IMR-90 (cell line): ENCODE data around the gene AMZ1. TPM values are rescaled to one million over a fixed set of nuclear protein-coding genes. Genes with fewer than 3 reads are reported as not detected.

ENCODE experiments used
- ATAC-seq: fragments of 200-7000 bp; cut with Tn5 transposase; 2 replicates; pipeline ENCODE4 v1.9.1; 2020; ENCODE audit warnings: low read depth, mild to moderate bottlenecking, moderate library complexity
- BruUV-seq: library from RNA; stranded (reverse); fragments of 400-500 nt; replicated peaks from 2 replicates; lab custom pipeline; 2021; lab: Mats Ljungman, UMichigan
- CTCF ChIA-PET: fragments of 300-600 bp; formaldehyde crosslinking; extraction: SDS; loops from one replicate; lab custom pipeline; 2021; ENCODE audit warnings: antibody characterized with exemption; lab: Yijun Ruan, JAX
- POLR2A ChIA-PET: fragments of 300-600 bp; sonication (Branson Sonifier 250); formaldehyde crosslinking; loops from one replicate; lab custom pipeline; 2022; ENCODE audit warnings: antibody characterized with exemption; ENCODE audit not compliant: unreplicated experiment; lab: Charles Lee
- DNase-seq: peaks from one replicate; pipeline ENCODE4 v3.0.0; 2013
- H2AFZ ChIP-seq: replicated peaks from 2 replicates; pipeline ENCODE3; 2013; ENCODE audit warnings: low read length, mild to moderate bottlenecking; ENCODE audit not compliant: poor library complexity
- H2AK5ac ChIP-seq: 2 replicates; pipeline ENCODE4 v1.6.1; 2013; ENCODE audit warnings: low read depth, low read length, inconsistent platforms
- H2AK9ac ChIP-seq: replicated peaks from 2 replicates; pipeline ENCODE3; 2013; ENCODE audit warnings: mild to moderate bottlenecking, low read depth, low read length, moderate library complexity; ENCODE audit not compliant: poor library complexity
- H2BK120ac ChIP-seq: 2 replicates; pipeline ENCODE4 v1.6.1; 2013; ENCODE audit warnings: low read depth, low read length, inconsistent platforms
- H2BK15ac ChIP-seq: 3 replicates; pipeline ENCODE4 v1.6.1; 2013; ENCODE audit warnings: low read depth, low read length, inconsistent platforms
- H2BK20ac ChIP-seq: 2 replicates; pipeline ENCODE4 v1.6.1; 2013; ENCODE audit warnings: low read depth, mild to moderate bottlenecking, inconsistent platforms, low read length, moderate library complexity
- H2BK5ac ChIP-seq: 2 replicates; pipeline ENCODE4 v1.6.1; 2013; ENCODE audit warnings: mild to moderate bottlenecking, low read depth, low read length, inconsistent platforms; ENCODE audit not compliant: poor library complexity, severe bottlenecking
- H3K14ac ChIP-seq: replicated peaks from 2 replicates; pipeline ENCODE4 v1.6.1; 2013; ENCODE audit warnings: low read depth, low read length, inconsistent platforms
- H3K18ac ChIP-seq: 2 replicates; pipeline ENCODE4 v1.6.1; 2013; ENCODE audit warnings: low read depth, low read length, control low read depth
- H3K23ac ChIP-seq: 2 replicates; pipeline ENCODE4 v1.6.1; 2013; ENCODE audit warnings: low read depth, low read length, inconsistent platforms
- H3K27ac ChIP-seq: 2 replicates; pipeline ENCODE4 v1.5.1; 2013; ENCODE audit warnings: mild to moderate bottlenecking, control low read depth, low read length; ENCODE audit not compliant: insufficient read depth
- H3K27me3 ChIP-seq: 2 replicates; pipeline ENCODE4 v1.6.1; 2013; ENCODE audit warnings: low read length; ENCODE audit not compliant: control insufficient read depth, insufficient read depth
- H3K36me3 ChIP-seq: 2 replicates; pipeline ENCODE4 v1.6.1; 2013; ENCODE audit warnings: low read length, mixed read lengths; ENCODE audit not compliant: control insufficient read depth, insufficient read depth
- H3K4ac ChIP-seq: 2 replicates; pipeline ENCODE4 v1.6.1; 2013; ENCODE audit warnings: low read depth, low read length, inconsistent platforms
- H3K4me1 ChIP-seq: 2 replicates; pipeline ENCODE4 v1.6.1; 2013; ENCODE audit warnings: low read length, mixed read lengths; ENCODE audit not compliant: control insufficient read depth, insufficient read depth
- H3K4me2 ChIP-seq: 2 replicates; pipeline ENCODE4 v1.6.1; 2013; ENCODE audit warnings: low read depth, mild to moderate bottlenecking, control low read depth, low read length, moderate library complexity
- H3K4me3 ChIP-seq: 2 replicates; pipeline ENCODE4 v1.5.1; 2013; ENCODE audit warnings: low read depth, mild to moderate bottlenecking, control low read depth, low read length, moderate library complexity; ENCODE audit not compliant: insufficient read depth
- H3K56ac ChIP-seq: 2 replicates; pipeline ENCODE4 v1.6.1; 2013; ENCODE audit warnings: low read length, inconsistent platforms; ENCODE audit not compliant: insufficient read depth; ENCODE audit errors: extremely low read depth
- H3K79me1 ChIP-seq, 2 experiments: 2 replicates each; pipeline ENCODE4 v1.6.1; 2013; ENCODE audit warnings: low read length in 2 of 2, inconsistent platforms in 1 of 2, low read depth in 1 of 2
- H3K9ac ChIP-seq: 2 replicates; pipeline ENCODE4 v1.6.1; 2013; ENCODE audit warnings: low read depth, low read length, control low read depth
- H3K9me1 ChIP-seq: 2 replicates; pipeline ENCODE4 v1.6.1; 2013; ENCODE audit warnings: low read length, inconsistent platforms; ENCODE audit not compliant: insufficient read depth
- H3K9me3 ChIP-seq: 2 replicates; pipeline ENCODE4 v1.6.1; 2013; ENCODE audit warnings: low read length; ENCODE audit not compliant: control insufficient read depth, insufficient read depth
- H4K20me1 ChIP-seq: 2 replicates; pipeline ENCODE4 v1.6.1; 2013; ENCODE audit warnings: low read length, inconsistent platforms; ENCODE audit not compliant: insufficient read depth
- H4K5ac ChIP-seq: 2 replicates; pipeline ENCODE4 v1.6.1; 2013; ENCODE audit warnings: mild to moderate bottlenecking, low read depth, low read length, control low read depth
- H4K8ac ChIP-seq, 2 experiments: 2 replicates each; pipeline ENCODE4 v1.6.1; 2013; ENCODE audit warnings: low read depth in 2 of 2, low read length in 2 of 2, control low read depth in 1 of 2, inconsistent platforms in 1 of 2
- H4K91ac ChIP-seq: 2 replicates; pipeline ENCODE4 v1.6.1; 2013; ENCODE audit warnings: low read depth, low read length, inconsistent platforms; ENCODE audit not compliant: insufficient read depth
- BHLHE40 ChIP-seq: fragments of 150-350 bp; IDR thresholded peaks from 2 replicates; pipeline ENCODE4 v1.6.1; 2016; ENCODE audit warnings: mild to moderate bottlenecking, low read depth, low read length
- MAZ ChIP-seq: IDR thresholded peaks from 2 replicates; pipeline ENCODE4 v1.6.1; 2012; ENCODE audit warnings: low read depth, mild to moderate bottlenecking, low read length, improper control_type of control experiment, moderate library complexity, borderline replicate concordance
- MXI1 ChIP-seq: IDR thresholded peaks from 2 replicates; pipeline ENCODE4 v1.6.1; 2012; ENCODE audit warnings: low read depth, mild to moderate bottlenecking, low read length, moderate library complexity, borderline replicate concordance
- NFE2L2 ChIP-seq: fragments of 150-350 bp; IDR thresholded peaks from 2 replicates; pipeline ENCODE4 v1.6.1; 2016; ENCODE audit warnings: low read depth, mild to moderate bottlenecking, low read length
- RAD21 ChIP-seq: IDR thresholded peaks from 2 replicates; pipeline ENCODE4 v1.6.1; 2012; ENCODE audit warnings: low read length, improper control_type of control experiment
- SMC3 ChIP-seq: fragments of 150-350 bp; IDR thresholded peaks from 2 replicates; pipeline ENCODE4 v1.6.1; 2016; ENCODE audit warnings: low read depth, mild to moderate bottlenecking, antibody characterized with exemption, low read length, moderate library complexity
- WGBS, 2 experiments: methylation state at CpG; one replicate each; pipeline versions ENCODE4 v1.1.5 to v1.1.7; 2013; ENCODE audit warnings: missing lambda C conversion rate in 2 of 2; ENCODE audit not compliant: insufficient read length in 1 of 2; ENCODE audit errors: extremely low coverage in 2 of 2; 5-methylcytosine and 5-hydroxymethylcytosine counted together
- dilution Hi-C: fragments of 300-500 bp; cut with HindIII; formaldehyde crosslinking; loops from one replicate; pipeline ENCODE4 v1.14.3; 2018; ENCODE audit warnings: low sequenced_read_pairs; ENCODE audit not compliant: unreplicated experiment
- in situ Hi-C: fragments of 300-500 bp; cut with MboI; formaldehyde crosslinking; loops from 3 replicates; pipeline ENCODE4 v1.14.3; 2019; ENCODE audit warnings: low sequenced_read_pairs, inconsistent platforms, mixed read lengths
- intact Hi-C: fragments of 100-400 bp; cut with micrococcal nuclease; formaldehyde crosslinking; loops from 2 replicates; pipeline ENCODE4 v1.10.0; 2022
- polyA plus RNA-seq, 3 experiments: library from polyadenylated mRNA; depleted of rRNA; stranded (reverse); fragments of >200 nt; gene quantifications; 2 replicates each; pipeline ENCODE4 v1.2.3, GENCODE V29; 2012; ENCODE audit warnings: low replicate concordance in 1 of 3
- total RNA-seq: library from RNA; depleted of rRNA; stranded (reverse); fragments of >200 nt; gene quantifications from 2 replicates; pipeline ENCODE4 v1.2.3, GENCODE V29; 2012
- TF ChIP-seq, protein P1 (sequence below): conservative IDR thresholded peaks from 2 replicates; pipeline ENCODE4 v1.5.1; 2012; ENCODE audit warnings: mild to moderate bottlenecking, low read depth, low read length, improper control_type of control experiment
- TF ChIP-seq, protein P2 (sequence below): fragments of 150-350 bp; IDR thresholded peaks from 2 replicates; pipeline ENCODE4 v1.6.1; 2017; ENCODE audit warnings: mild to moderate bottlenecking, antibody characterized with exemption, low read length, low read depth

The AMZ1 gene
- total and polyA plus RNA-seq, 2 of the 4 experiments (the other 2 are of a cell fraction): 0.54 to 1.6 TPM

GRCh38 chr7:2738766-2739549 lies 51.0 kb downstream of the AMZ1 start:
- no peak overlapping the region for H2BK120ac ChIP-seq
- TF ChIP-seq NFE2L2 (no peak), MXI1 (no peak), BHLHE40 (no peak), MAZ (no peak), RAD21 (no peak), SMC3 (no peak)
- TF ChIP-seq, protein P1, sequence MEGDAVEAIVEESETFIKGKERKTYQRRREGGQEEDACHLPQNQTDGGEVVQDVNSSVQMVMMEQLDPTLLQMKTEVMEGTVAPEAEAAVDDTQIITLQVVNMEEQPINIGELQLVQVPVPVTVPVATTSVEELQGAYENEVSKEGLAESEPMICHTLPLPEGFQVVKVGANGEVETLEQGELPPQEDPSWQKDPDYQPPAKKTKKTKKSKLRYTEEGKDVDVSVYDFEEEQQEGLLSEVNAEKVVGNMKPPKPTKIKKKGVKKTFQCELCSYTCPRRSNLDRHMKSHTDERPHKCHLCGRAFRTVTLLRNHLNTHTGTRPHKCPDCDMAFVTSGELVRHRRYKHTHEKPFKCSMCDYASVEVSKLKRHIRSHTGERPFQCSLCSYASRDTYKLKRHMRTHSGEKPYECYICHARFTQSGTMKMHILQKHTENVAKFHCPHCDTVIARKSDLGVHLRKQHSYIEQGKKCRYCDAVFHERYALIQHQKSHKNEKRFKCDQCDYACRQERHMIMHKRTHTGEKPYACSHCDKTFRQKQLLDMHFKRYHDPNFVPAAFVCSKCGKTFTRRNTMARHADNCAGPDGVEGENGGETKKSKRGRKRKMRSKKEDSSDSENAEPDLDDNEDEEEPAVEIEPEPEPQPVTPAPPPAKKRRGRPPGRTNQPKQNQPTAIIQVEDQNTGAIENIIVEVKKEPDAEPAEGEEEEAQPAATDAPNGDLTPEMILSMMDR: no peak
- TF ChIP-seq, protein P2, sequence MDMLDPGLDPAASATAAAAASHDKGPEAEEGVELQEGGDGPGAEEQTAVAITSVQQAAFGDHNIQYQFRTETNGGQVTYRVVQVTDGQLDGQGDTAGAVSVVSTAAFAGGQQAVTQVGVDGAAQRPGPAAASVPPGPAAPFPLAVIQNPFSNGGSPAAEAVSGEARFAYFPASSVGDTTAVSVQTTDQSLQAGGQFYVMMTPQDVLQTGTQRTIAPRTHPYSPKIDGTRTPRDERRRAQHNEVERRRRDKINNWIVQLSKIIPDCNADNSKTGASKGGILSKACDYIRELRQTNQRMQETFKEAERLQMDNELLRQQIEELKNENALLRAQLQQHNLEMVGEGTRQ: no peak
- POLR2A ChIA-PET: no interaction called here

More at GRCh38 chr7:2738766-2739549, 51.0 kb downstream of the AMZ1 start:
- H3K9me1 ChIP-seq: peaks cover 8% of the 10 kb centered on the region
- no peak for ATAC-seq
- no peak overlapping the region for H4K5ac ChIP-seq
- no peak overlapping the region for H3K18ac ChIP-seq
- H3K9ac ChIP-seq: no peak overlapping the region
- H3K4me2 ChIP-seq: no peak overlapping the region
- no peaks in the 10 kb centered on the region for H3K27me3 ChIP-seq
- H4K8ac ChIP-seq: no peak overlapping the region
- peaks cover 5% of the 10 kb centered on the region; the same call in 1 of the 2 replicates for H3K36me3 ChIP-seq
- no TSS peak for BruUV-seq
- no peak overlapping the region for H2BK15ac ChIP-seq
- WGBS, 2 experiments: 83% methylated on average over 10 of the region's 19 CpGs; no CpG with 5 or more reads in 1 of the 2 experiments
- no peak overlapping the region for H2AK9ac ChIP-seq
- H3K79me1 ChIP-seq: peaks cover 43 to 70% of the 10 kb centered on the region in 2 experiments
- dilution Hi-C loops: no loop called here
- H3K9me3 ChIP-seq: no peaks in the 10 kb centered on the region
- H2AFZ ChIP-seq: no peak overlapping the region
- H3K56ac ChIP-seq: no peak overlapping the region
- no peak overlapping the region for H3K4ac ChIP-seq
- no peak for DNase-seq
- H3K4me3 ChIP-seq: no peak overlapping the region
- H3K4me1 ChIP-seq: peaks cover 5% of the 10 kb centered on the region; the same call in 1 of the 2 replicates
- intact Hi-C loops: no loop called here
- no peak overlapping the region for H3K14ac ChIP-seq
- no peak overlapping the region for H2BK20ac ChIP-seq
- no peak overlapping the region for H3K23ac ChIP-seq
- CTCF ChIA-PET: interaction anchor here (0.8 kb wide), 1 partner anchor 47 kb away, joined by 8 read pairs; no protein-coding TSS in a partner anchor
- H4K91ac ChIP-seq: no peak overlapping the region
- H4K20me1 ChIP-seq: peaks cover 18% of the 10 kb centered on the region
- no peak overlapping the region for H2AK5ac ChIP-seq
- in situ Hi-C loops: no loop called here
- H2BK5ac ChIP-seq: no peak overlapping the region
- H3K27ac ChIP-seq: no peak overlapping the region
